Keratinocyte (primary cell): ENCODE data around the gene TOMM5. TPM values are rescaled to one million over a fixed set of nuclear protein-coding genes. Genes with fewer than 3 reads are reported as not detected.

Experiments
- DNase-seq: peaks from one replicate; pipeline ENCODE4 v3.0.0-alpha.2; 2011; ENCODE audit warnings: low read depth, missing footprints, low spot score
- FAIRE-seq: peaks from 2 replicates; lab custom pipeline; 2011; peaks lifted over from hg19 to GRCh38; lab: Jason Lieb, UNC
- H2AFZ ChIP-seq: 2 replicates; pipeline ENCODE4 v1.6.0; 2012; ENCODE audit warnings: low read length, control low read depth, inconsistent platforms; ENCODE audit not compliant: control insufficient read depth
- H3K27ac ChIP-seq: 2 replicates; pipeline ENCODE4 v1.5.1; 2011; ENCODE audit warnings: low read length; ENCODE audit not compliant: control insufficient read depth, insufficient read depth
- H3K27me3 ChIP-seq: 3 replicates; pipeline ENCODE4 v1.6.0; 2011; ENCODE audit warnings: low read length; ENCODE audit not compliant: control insufficient read depth, insufficient read depth; ENCODE audit errors: extremely low read depth
- H3K36me3 ChIP-seq, 2 experiments: 2 replicates in 1 of 2; 3 replicates in 1 of 2; pipeline ENCODE4 v1.5.1; 2011; ENCODE audit warnings: low read length in 2 of 2, mild to moderate bottlenecking in 1 of 2; ENCODE audit not compliant: control insufficient read depth in 2 of 2, insufficient read depth in 2 of 2; ENCODE audit errors: extremely low read depth in 1 of 2
- H3K4me1 ChIP-seq: 3 replicates; pipeline ENCODE4 v1.5.1; 2011; ENCODE audit warnings: low read length; ENCODE audit not compliant: control insufficient read depth, insufficient read depth; ENCODE audit errors: extremely low read depth
- H3K4me2 ChIP-seq: 3 replicates; pipeline ENCODE4 v1.6.0; 2011; ENCODE audit warnings: low read depth, low read length; ENCODE audit not compliant: control insufficient read depth, insufficient read depth; ENCODE audit errors: extremely low read depth
- H3K4me3 ChIP-seq, 3 experiments: fragments of 200-600 bp in 1 of 3; sonication (generic) in 1 of 3; 2 replicates in 2 of 3; 3 replicates in 1 of 3; pipeline ENCODE4 v1.5.1; 2011 to 2016; ENCODE audit warnings: low read length in 3 of 3, mild to moderate bottlenecking in 3 of 3, control low read depth in 2 of 3, inconsistent platforms in 1 of 3, low read depth in 1 of 3, mixed read lengths in 1 of 3, mixed run types in 1 of 3, moderate library complexity in 1 of 3; ENCODE audit not compliant: control insufficient read depth in 2 of 3, insufficient read depth in 2 of 3; ENCODE audit errors: extremely low read depth in 1 of 3
- H3K79me2 ChIP-seq: 2 replicates; pipeline ENCODE4 v1.6.0; 2012; ENCODE audit warnings: low read length; ENCODE audit not compliant: control insufficient read depth, insufficient read depth
- H3K9ac ChIP-seq: 3 replicates; pipeline ENCODE4 v1.6.0; 2011; ENCODE audit warnings: low read length; ENCODE audit not compliant: control insufficient read depth, insufficient read depth; ENCODE audit errors: extremely low read depth
- H3K9me1 ChIP-seq: 3 replicates; pipeline ENCODE4 v1.6.0; 2011; ENCODE audit warnings: low read length; ENCODE audit not compliant: control insufficient read depth, insufficient read depth; ENCODE audit errors: extremely low read depth
- H3K9me3 ChIP-seq: 2 replicates; pipeline ENCODE4 v1.5.1; 2012; ENCODE audit warnings: low read depth, low read length; ENCODE audit not compliant: control insufficient read depth
- H4K20me1 ChIP-seq: 3 replicates; pipeline ENCODE4 v1.6.0; 2011; ENCODE audit warnings: low read length; ENCODE audit not compliant: control insufficient read depth, insufficient read depth; ENCODE audit errors: extremely low read depth
- EZH2 ChIP-seq: IDR thresholded peaks from one replicate; pipeline ENCODE4 v1.6.1; 2012; ENCODE audit warnings: inconsistent platforms, mild to moderate bottlenecking, low read length, moderate library complexity
- dilution Hi-C: fragments of 300-500 bp; cut with MboI; formaldehyde crosslinking; loops from one replicate; pipeline ENCODE4 v1.7.0; 2020; ENCODE audit warnings: low sequenced_read_pairs; ENCODE audit not compliant: extremely low pct_ligation_motif_present
- polyA plus RNA-seq, 5 experiments: library from polyadenylated mRNA; depleted of rRNA in 3 of 5; stranded (reverse) in 3 of 5; stranded (forward) in 1 of 5; unstranded in 1 of 5; fragments of >200 nt; gene quantifications; 1 replicate in 1 of 5; 2 replicates in 3 of 5; 3 replicates in 1 of 5; pipeline versions ENCODE4 v1.2.1 to v1.2.3, GENCODE V29; 2011 to 2012; ENCODE audit warnings: missing spikeins in 2 of 5, low read depth in 1 of 5, low replicate concordance in 1 of 5
- TF ChIP-seq, protein P1 (sequence below), 3 experiments: IDR thresholded peaks in 1 of 3; conservative IDR thresholded peaks in 1 of 3; optimal IDR thresholded peaks in 1 of 3; 2 replicates in 2 of 3; 3 replicates in 1 of 3; pipeline versions ENCODE3 to v1.5.1; 2011; ENCODE audit warnings: low read length in 3 of 3, mild to moderate bottlenecking in 3 of 3, moderate library complexity in 2 of 3, control low read depth in 1 of 3, inconsistent platforms in 1 of 3; ENCODE audit not compliant: insufficient read depth in 2 of 3; ENCODE audit errors: extremely low read depth in 1 of 3

The TOMM5 gene
- polyA plus RNA-seq, 1 donor (not counting 4 experiments of a cell fraction or from before 2014, with no cell fraction given) = 232 TPM

DNA sequence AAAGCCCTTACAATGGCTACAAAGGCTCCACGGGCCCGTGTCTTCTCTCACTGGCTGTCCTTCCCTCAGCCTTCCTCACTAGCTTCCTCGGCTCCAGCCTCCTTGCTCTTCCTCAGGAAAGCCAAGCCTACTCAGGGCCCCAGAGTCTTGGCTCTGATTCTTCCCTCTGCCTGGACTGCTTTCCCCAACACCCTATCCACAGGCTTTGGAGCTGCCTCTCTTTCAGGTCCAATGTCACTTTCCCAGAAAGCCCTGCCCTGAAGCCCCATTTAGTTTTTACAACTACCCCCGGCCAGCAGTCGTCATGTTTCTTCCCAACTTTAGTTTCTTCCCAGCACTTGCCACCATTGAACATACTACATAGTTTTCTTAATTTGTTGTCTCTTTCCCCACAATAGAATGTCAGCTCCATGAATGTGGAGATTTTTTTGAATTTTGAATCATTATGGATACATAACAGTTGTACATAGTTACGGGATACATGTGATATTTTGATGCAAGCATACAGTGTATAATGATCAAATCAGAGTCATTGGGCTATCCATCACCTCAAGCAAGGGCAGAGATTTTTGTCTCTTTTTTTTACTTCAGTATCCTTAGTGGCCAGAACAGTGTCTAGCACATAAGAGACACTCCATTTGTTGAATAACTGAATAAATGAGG is 17.5 kb upstream of the TOMM5 start:
- Histone ChIP-seq H3K79me2 (no peaks in the 10 kb centered on the region), H3K9me1 (no peaks in the 10 kb centered on the region), H4K20me1 (no peaks in the 10 kb centered on the region), H3K27me3 (peaks cover 10% of the 10 kb centered on the region), H3K9me3 (no peaks in the 10 kb centered on the region), H3K36me3 (no peaks in the 10 kb centered on the region), H3K4me2 (no peak overlapping the region), H3K27ac (no peak overlapping the region), H3K4me1 (no peaks in the 10 kb centered on the region), H3K9ac (no peak overlapping the region), H2AFZ (no peak overlapping the region), H3K4me3 (no peak overlapping the region)
- no peak for FAIRE-seq
- DNase-seq = no peak
- dilution Hi-C loops = no loop called here
- TF ChIP-seq, protein P1, sequence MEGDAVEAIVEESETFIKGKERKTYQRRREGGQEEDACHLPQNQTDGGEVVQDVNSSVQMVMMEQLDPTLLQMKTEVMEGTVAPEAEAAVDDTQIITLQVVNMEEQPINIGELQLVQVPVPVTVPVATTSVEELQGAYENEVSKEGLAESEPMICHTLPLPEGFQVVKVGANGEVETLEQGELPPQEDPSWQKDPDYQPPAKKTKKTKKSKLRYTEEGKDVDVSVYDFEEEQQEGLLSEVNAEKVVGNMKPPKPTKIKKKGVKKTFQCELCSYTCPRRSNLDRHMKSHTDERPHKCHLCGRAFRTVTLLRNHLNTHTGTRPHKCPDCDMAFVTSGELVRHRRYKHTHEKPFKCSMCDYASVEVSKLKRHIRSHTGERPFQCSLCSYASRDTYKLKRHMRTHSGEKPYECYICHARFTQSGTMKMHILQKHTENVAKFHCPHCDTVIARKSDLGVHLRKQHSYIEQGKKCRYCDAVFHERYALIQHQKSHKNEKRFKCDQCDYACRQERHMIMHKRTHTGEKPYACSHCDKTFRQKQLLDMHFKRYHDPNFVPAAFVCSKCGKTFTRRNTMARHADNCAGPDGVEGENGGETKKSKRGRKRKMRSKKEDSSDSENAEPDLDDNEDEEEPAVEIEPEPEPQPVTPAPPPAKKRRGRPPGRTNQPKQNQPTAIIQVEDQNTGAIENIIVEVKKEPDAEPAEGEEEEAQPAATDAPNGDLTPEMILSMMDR (optimal IDR thresholded peaks at IDR 0.05 in 1 of 3, IDR thresholded peaks at IDR 0.05 in 1 of 3, conservative IDR thresholded peaks at IDR 0.05 in 1 of 3; ENCODE audit: extremely low read depth in 1 of 3, insufficient read depth in 2 of 3, low read length in 3 of 3) = no peak
- TF ChIP-seq EZH2 = no peak

DNA sequence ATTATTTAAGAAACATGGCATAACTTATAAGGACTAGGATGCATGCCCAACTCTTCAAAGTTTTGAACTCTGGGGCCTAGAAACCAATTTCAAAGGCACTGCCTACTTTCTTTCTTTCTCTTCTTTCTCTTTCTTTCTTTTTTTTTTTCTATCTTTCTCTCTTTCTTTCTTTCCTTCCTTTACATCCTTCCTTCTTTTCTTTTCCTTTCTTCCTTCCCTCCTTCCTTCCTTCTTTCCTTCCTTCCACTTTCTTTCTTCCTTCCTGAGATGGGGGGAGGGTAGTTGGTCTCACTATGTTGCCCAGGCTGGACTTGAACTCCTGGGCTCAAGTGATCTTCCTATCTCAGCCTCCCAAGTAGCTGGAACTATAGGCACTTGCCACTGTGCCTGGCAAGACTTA is 15.9 kb upstream of the TOMM5 start:
- DNase-seq = no peak
- H3K27ac ChIP-seq = no peak overlapping the region
- no peak overlapping the region for H3K9ac ChIP-seq
- no peak for FAIRE-seq
- H3K27me3 ChIP-seq = peaks cover 10% of the 10 kb centered on the region
- H3K9me3 ChIP-seq = no peaks in the 10 kb centered on the region
- no peaks in the 10 kb centered on the region for H4K20me1 ChIP-seq
- H3K4me1 ChIP-seq = peaks cover under 1% of the 10 kb centered on the region
- H3K4me2 ChIP-seq = no peak overlapping the region
- no peak overlapping the region for H3K4me3 ChIP-seq
- dilution Hi-C loops = no loop called here
- H3K79me2 ChIP-seq = no peaks in the 10 kb centered on the region
- H3K9me1 ChIP-seq = no peaks in the 10 kb centered on the region
- H3K36me3 ChIP-seq = no peaks in the 10 kb centered on the region
- no peak overlapping the region for H2AFZ ChIP-seq
- no peak for TF ChIP-seq EZH2
- TF ChIP-seq, protein P1 (optimal IDR thresholded peaks at IDR 0.05 in 1 of 3, IDR thresholded peaks at IDR 0.05 in 1 of 3, conservative IDR thresholded peaks at IDR 0.05 in 1 of 3; ENCODE audit: extremely low read depth in 1 of 3, insufficient read depth in 2 of 3, low read length in 3 of 3) = no peak
